ENCODE measurements around the gene MAFF. TPM values are rescaled to one million over a fixed set of nuclear protein-coding genes. Genes with fewer than 3 reads are reported as not detected.
A peak's percentile ranks its signal among the peaks of the same experiment; 100 is the strongest.

Gene MAFF
- total RNA-seq, 4 donors from 2014 or later = 5.1 to 14.2 (median 12.0) TPM

- no peak for TF ChIP-seq CTCF (IDR thresholded peaks at IDR 0.05)
- TF ChIP-seq POLR2A (IDR thresholded peaks at IDR 0.05) = no peak
- Histone ChIP-seq H3K4me1 (peaks cover 0 to 7% (median 0%) of the 10 kb centered on the region in 4 donors), H3K36me3 (peaks cover 0 to 14% (median 0%) of the 10 kb centered on the region in 3 donors), H3K9me3 (no peaks in the 10 kb centered on the region), H3K4me3 (no peak overlapping the region), H3K27me3 (no peaks in the 10 kb centered on the region), H3K27ac (no peak overlapping the region)
- no peak for DNase-seq
Observed at GRCh38 chr22:38251341-38251692, 49.5 kb downstream of the MAFF start.

GRCh38 chr22:38255697-38256096 is 53.9 kb downstream of the MAFF start:
- TF ChIP-seq CTCF (IDR thresholded peaks at IDR 0.05) (no peak), POLR2A (IDR thresholded peaks at IDR 0.05) (no peak)
- Histone ChIP-seq H3K27ac (no peak overlapping the region), H3K36me3 (no peaks in the 10 kb centered on the region), H3K9me3 (no peaks in the 10 kb centered on the region), H3K27me3 (no peaks in the 10 kb centered on the region), H3K4me1 (peaks cover 0 to 23% (median 7%) of the 10 kb centered on the region in 4 donors), H3K4me3 (no peak overlapping the region)
- no peak for DNase-seq

- Histone ChIP-seq H3K36me3 (no peaks in the 10 kb centered on the region), H3K4me1 (peaks cover 0 to 25% (median 11%) of the 10 kb centered on the region in 4 donors)
Observed at GRCh38 chr22:38257181-38257580, 55.4 kb downstream of the MAFF start.

GRCh38 chr22:38257650-38258250 is 56.0 kb downstream of the MAFF start:
- Histone ChIP-seq H3K27me3 (no peaks in the 10 kb centered on the region), H3K27ac (peak overlapping the region; percentile 32 to 81 (median 61)), H3K9me3 (no peaks in the 10 kb centered on the region), H3K4me1 (peaks cover 0 to 25% (median 11%) of the 10 kb centered on the region in 4 donors), H3K36me3 (no peaks in the 10 kb centered on the region), H3K4me3 (peak overlapping the region in 2 of 4 donors; percentile 25 to 34)
- TF ChIP-seq POLR2A (IDR thresholded peaks at IDR 0.05) = peak; percentile 32 to 55
- TF ChIP-seq CTCF (IDR thresholded peaks at IDR 0.05) = peak in 3 of 6 experiments; percentile 55 to 59 (median 58)
- peak in 2 of 3 donors; percentile 80 to 82 for DNase-seq

More at GRCh38 chr22:38257181-38257580, 55.4 kb downstream of the MAFF start:
- Histone ChIP-seq H3K27me3 (no peaks in the 10 kb centered on the region), H3K4me3 (peak overlapping the region in 2 of 4 donors; percentile 25 to 34), H3K27ac (peak overlapping the region; percentile 26 to 81 (median 61)), H3K9me3 (no peaks in the 10 kb centered on the region)
- no peak for DNase-seq
- no peak for TF ChIP-seq CTCF (IDR thresholded peaks at IDR 0.05)
- no peak for TF ChIP-seq POLR2A (IDR thresholded peaks at IDR 0.05)

- no peaks in the 10 kb centered on the region for H3K27me3 ChIP-seq
- H3K4me3 ChIP-seq = no peak overlapping the region
- no peak for TF ChIP-seq CTCF (IDR thresholded peaks at IDR 0.05)
- TF ChIP-seq POLR2A (IDR thresholded peaks at IDR 0.05) = no peak
- no peaks in the 10 kb centered on the region for H3K36me3 ChIP-seq
- H3K9me3 ChIP-seq = no peaks in the 10 kb centered on the region
- no peak for DNase-seq
- H3K4me1 ChIP-seq = peaks cover 0 to 25% (median 11%) of the 10 kb centered on the region in 4 donors
- H3K27ac ChIP-seq = peak overlapping the region in 2 of 4 donors; percentile 77 to 81
Observed at GRCh38 chr22:38258895-38259294, 57.1 kb downstream of the MAFF start.

Data from Peyer's patch (tissue), 4 donors.